Lower lobe of right lung (tissue), 2 donors: ENCODE data around the gene AOAH. TPM values are rescaled to one million over a fixed set of nuclear protein-coding genes. Genes with fewer than 3 reads are reported as not detected.
A peak's percentile ranks its signal among the peaks of the same experiment; 100 is the strongest.

ENCODE experiments used
- ATAC-seq, 2 donors: fragments of 200-7000 bp; cut with Tn5 transposase; one replicate each; pipeline ENCODE4 v1.9.1; 2020 to 2022; ENCODE audit warnings: mild to moderate bottlenecking in 2 of 2, moderate library complexity in 2 of 2
- DNase-seq: peaks from one replicate; pipeline ENCODE4 v3.0.0-alpha.2; 2020
- H3K27ac ChIP-seq: fragments of 200-600 bp; one replicate; pipeline ENCODE4 v1.8.0; 2022
- H3K27me3 ChIP-seq: fragments of 200-600 bp; one replicate; pipeline ENCODE4 v1.8.0; 2022; ENCODE audit warnings: low read depth
- H3K36me3 ChIP-seq: fragments of 200-600 bp; one replicate; pipeline ENCODE4 v1.8.0; 2022; ENCODE audit warnings: mild to moderate bottlenecking
- H3K4me1 ChIP-seq: fragments of 200-600 bp; one replicate; pipeline ENCODE4 v1.8.0; 2022
- H3K4me3 ChIP-seq: fragments of 200-600 bp; one replicate; pipeline ENCODE4 v1.8.0; 2022; ENCODE audit warnings: mild to moderate bottlenecking
- H3K9me3 ChIP-seq: fragments of 200-600 bp; one replicate; pipeline ENCODE4 v1.8.0; 2022
- CTCF ChIP-seq: fragments of 200-600 bp; IDR thresholded peaks from one replicate; pipeline ENCODE4 v1.8.0; 2022; ENCODE audit warnings: antibody characterized with exemption, mild to moderate bottlenecking
- intact Hi-C: fragments of 100-400 bp; cut with DNase I; formaldehyde crosslinking; loops from one replicate; pipeline ENCODE4 v1.11.0; 2022
- total RNA-seq: library from RNA; stranded (reverse); fragmentation: NEBNext Ultra II Directional; extraction: Animal tissue kit (Norgen Biotek cat#: 25700); gene quantifications from one replicate; pipeline ENCODE4 v1.2.1, GENCODE V29; 2021
- donor health status: DM: no; HTN: yes; CAD: no; lungs with severe emphysema.

AOAH gene
- total RNA-seq, 1 donor from 2014 or later, result 29.2 TPM

GRCh38 chr7:36691983-36692382, 32.3 kb downstream of the AOAH start:
- TF ChIP-seq CTCF, result no peak
- no peak overlapping the region for H3K27ac ChIP-seq
- ATAC-seq, result no peak

GRCh38 chr7:36690514-36691187, 33.6 kb downstream of the AOAH start:
- H3K27me3 ChIP-seq, result no peaks in the 10 kb centered on the region
- no peak for DNase-seq
- intact Hi-C loops, result no loop called here
- no peak overlapping the region for H3K4me3 ChIP-seq
- no peak for ATAC-seq
- H3K4me1 ChIP-seq, result no peaks in the 10 kb centered on the region
- H3K9me3 ChIP-seq, result no peaks in the 10 kb centered on the region
- no peaks in the 10 kb centered on the region for H3K36me3 ChIP-seq
- H3K27ac ChIP-seq, result no peak overlapping the region
- TF ChIP-seq CTCF, result no peak

More at GRCh38 chr7:36691983-36692382, 32.3 kb downstream of the AOAH start:
- no peak for DNase-seq
- no peaks in the 10 kb centered on the region for H3K27me3 ChIP-seq
- no peaks in the 10 kb centered on the region for H3K9me3 ChIP-seq
- H3K4me1 ChIP-seq, result no peaks in the 10 kb centered on the region
- H3K4me3 ChIP-seq, result no peak overlapping the region
- intact Hi-C loops, result no loop called here
- no peaks in the 10 kb centered on the region for H3K36me3 ChIP-seq

GRCh38 chr7:36690041-36690440, 34.3 kb downstream of the AOAH start:
- no peak for DNase-seq
- H3K36me3 ChIP-seq, result no peaks in the 10 kb centered on the region
- no peaks in the 10 kb centered on the region for H3K27me3 ChIP-seq
- no peaks in the 10 kb centered on the region for H3K4me1 ChIP-seq
- no peaks in the 10 kb centered on the region for H3K9me3 ChIP-seq
- TF ChIP-seq CTCF, result no peak
- intact Hi-C loops, result no loop called here
- no peak overlapping the region for H3K4me3 ChIP-seq
- H3K27ac ChIP-seq, result no peak overlapping the region
- no peak for ATAC-seq

GRCh38 chr7:36686499-36686898, 37.8 kb downstream of the AOAH start:
- Histone ChIP-seq H3K27me3 (no peaks in the 10 kb centered on the region), H3K27ac (no peak overlapping the region), H3K4me3 (no peak overlapping the region), H3K36me3 (no peaks in the 10 kb centered on the region), H3K9me3 (no peaks in the 10 kb centered on the region), H3K4me1 (no peaks in the 10 kb centered on the region)
- intact Hi-C loops, result no loop called here
- ATAC-seq, result peak in 1 of 2 donors; percentile 37
- TF ChIP-seq CTCF, result no peak
- DNase-seq, result no peak

GRCh38 chr7:36684954-36685353, 39.3 kb downstream of the AOAH start:
- ATAC-seq, result no peak

More at GRCh38 chr7:36684954-36685353, 39.3 kb downstream of the AOAH start:
- H3K9me3 ChIP-seq, result no peaks in the 10 kb centered on the region
- intact Hi-C loops, result no loop called here
- no peak for TF ChIP-seq CTCF
- no peaks in the 10 kb centered on the region for H3K27me3 ChIP-seq
- DNase-seq, result no peak
- H3K36me3 ChIP-seq, result no peaks in the 10 kb centered on the region
- no peaks in the 10 kb centered on the region for H3K4me1 ChIP-seq
- H3K27ac ChIP-seq, result no peak overlapping the region
- no peak overlapping the region for H3K4me3 ChIP-seq
